ENCODE measurements around the gene XYLT1. TPM values are rescaled to one million over a fixed set of nuclear protein-coding genes. Genes with fewer than 3 reads are reported as not detected.

The XYLT1 gene
- total RNA-seq, 1 experiment from 2014 or later, result 25.0 TPM

DNA sequence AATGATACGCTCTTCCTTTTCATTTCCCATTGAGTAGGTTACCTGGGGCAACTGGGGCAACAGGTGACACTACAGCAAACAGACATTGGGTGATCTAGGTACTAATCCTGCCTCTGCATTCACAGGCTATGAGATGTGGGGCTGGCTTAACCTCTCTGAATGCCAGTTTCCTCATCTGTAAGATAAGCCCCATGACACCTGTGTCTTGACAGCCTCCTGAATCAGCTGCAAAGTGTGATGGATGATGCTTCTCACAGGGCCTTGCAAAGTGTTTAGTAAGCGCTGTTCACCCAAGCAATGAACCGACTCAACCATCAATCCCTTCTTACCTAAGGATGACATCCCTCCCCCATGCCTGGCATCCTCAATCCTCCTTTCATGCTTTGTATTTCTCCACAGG is 322.8 kb downstream of the XYLT1 start (continued):
- TF ChIP-seq, protein P1, sequence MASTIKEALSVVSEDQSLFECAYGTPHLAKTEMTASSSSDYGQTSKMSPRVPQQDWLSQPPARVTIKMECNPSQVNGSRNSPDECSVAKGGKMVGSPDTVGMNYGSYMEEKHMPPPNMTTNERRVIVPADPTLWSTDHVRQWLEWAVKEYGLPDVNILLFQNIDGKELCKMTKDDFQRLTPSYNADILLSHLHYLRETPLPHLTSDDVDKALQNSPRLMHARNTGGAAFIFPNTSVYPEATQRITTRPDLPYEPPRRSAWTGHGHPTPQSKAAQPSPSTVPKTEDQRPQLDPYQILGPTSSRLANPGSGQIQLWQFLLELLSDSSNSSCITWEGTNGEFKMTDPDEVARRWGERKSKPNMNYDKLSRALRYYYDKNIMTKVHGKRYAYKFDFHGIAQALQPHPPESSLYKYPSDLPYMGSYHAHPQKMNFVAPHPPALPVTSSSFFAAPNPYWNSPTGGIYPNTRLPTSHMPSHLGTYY (CRISPR knock-in tag; IDR thresholded peaks at IDR 0.05), result no peak
- TF ChIP-seq E2F1 (CRISPR knock-in tag; IDR thresholded peaks at IDR 0.05) (no peak), CBFB (CRISPR knock-in tag; IDR thresholded peaks at IDR 0.05; ENCODE audit: low read depth) (no peak), ZNF138 (CRISPR knock-in tag; conservative IDR thresholded peaks at IDR 0.05) (no peak)
- TF ChIP-seq, protein P2, sequence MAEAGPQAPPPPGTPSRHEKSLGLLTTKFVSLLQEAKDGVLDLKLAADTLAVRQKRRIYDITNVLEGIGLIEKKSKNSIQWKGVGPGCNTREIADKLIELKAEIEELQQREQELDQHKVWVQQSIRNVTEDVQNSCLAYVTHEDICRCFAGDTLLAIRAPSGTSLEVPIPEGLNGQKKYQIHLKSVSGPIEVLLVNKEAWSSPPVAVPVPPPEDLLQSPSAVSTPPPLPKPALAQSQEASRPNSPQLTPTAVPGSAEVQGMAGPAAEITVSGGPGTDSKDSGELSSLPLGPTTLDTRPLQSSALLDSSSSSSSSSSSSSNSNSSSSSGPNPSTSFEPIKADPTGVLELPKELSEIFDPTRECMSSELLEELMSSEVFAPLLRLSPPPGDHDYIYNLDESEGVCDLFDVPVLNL (CRISPR knock-in tag; IDR thresholded peaks at IDR 0.05; ENCODE audit: borderline replicate concordance, low read depth), result no peak
- TF ChIP-seq, protein P3, sequence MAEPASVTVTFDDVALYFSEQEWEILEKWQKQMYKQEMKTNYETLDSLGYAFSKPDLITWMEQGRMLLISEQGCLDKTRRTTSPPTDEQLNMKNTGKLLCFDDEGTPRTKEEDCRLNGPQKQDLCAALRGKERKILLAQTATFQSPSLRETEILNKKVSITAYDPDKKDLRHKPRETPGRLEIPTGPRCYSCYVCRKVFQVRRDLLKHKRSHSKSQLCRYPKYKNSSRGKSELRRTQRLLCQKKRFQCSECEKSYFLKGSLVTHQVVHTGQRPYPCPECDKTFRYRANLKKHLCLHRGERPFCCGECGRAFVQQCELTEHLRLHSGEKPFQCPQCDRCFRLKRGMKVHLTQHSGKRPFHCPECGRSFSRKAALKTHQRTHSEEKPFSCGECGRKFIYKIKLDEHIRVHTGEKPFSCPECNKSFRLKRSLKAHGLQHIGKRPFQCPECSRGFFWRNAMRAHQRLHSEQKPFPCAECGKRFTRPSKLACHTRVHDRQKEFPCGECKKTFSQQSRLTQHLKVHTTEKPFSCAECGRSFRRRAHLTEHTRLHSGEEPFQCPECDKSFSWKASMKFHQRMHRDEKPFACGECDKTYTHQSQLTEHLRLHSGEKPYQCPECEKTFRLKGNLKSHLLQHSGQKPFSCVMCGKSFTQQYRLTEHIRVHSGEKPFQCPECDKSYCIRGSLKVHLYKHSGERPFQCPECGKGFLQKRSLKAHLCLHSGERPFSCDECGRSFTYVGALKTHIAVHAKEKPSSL (CRISPR knock-in tag; conservative IDR thresholded peaks at IDR 0.05), result no peak

DNA sequence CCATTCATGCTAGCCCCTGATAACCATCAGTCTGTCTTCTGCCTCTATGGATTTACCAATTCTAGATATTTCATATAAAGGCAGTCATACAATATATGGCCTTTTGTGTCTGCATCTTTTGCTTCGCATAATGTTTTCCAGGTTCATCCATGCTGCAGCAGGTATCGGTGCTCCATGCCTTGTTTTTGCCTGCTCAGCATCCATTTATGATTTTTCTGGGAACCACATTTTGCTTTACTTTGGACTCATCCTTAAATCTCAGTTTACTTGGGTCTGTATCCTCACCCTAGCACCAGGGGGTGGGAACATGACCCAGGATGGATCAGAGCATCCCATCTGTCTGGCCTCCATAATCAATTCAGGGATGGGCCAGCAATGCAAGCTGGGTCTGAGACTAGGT is 325.7 kb downstream of the XYLT1 start:
- no peak for ATAC-seq
- DNase-seq (ENCODE audit: low spot score), result no peak
- H3K27ac Mint-ChIP-seq, result no peak overlapping the region
- no peaks in the 10 kb centered on the region for H3K27me3 Mint-ChIP-seq (ENCODE audit: low read depth)
- H3K9me3 Mint-ChIP-seq, result no peaks in the 10 kb centered on the region
- H3K4me3 Mint-ChIP-seq, result no peak overlapping the region
- no peaks in the 10 kb centered on the region for H3K4me1 Mint-ChIP-seq
- CTCF ChIA-PET, result no interaction called here
- no peaks in the 10 kb centered on the region for H3K36me3 Mint-ChIP-seq
- POLR2A ChIA-PET, result no interaction called here
- TF ChIP-seq PRRX2 (CRISPR knock-in tag; IDR thresholded peaks at IDR 0.05) (no peak), ZNF317 (CRISPR knock-in tag; IDR thresholded peaks at IDR 0.05; ENCODE audit: borderline replicate concordance, low read depth) (no peak), HMGA2 (CRISPR knock-in tag; IDR thresholded peaks at IDR 0.05) (no peak), CTCF (IDR thresholded peaks at IDR 0.05) (no peak), EMX1 (CRISPR knock-in tag; IDR thresholded peaks at IDR 0.05) (no peak), TCF7 (CRISPR knock-in tag; IDR thresholded peaks at IDR 0.05; ENCODE audit: low read depth) (no peak), SP1 (CRISPR knock-in tag; conservative IDR thresholded peaks at IDR 0.05) (no peak), CBFB (CRISPR knock-in tag; IDR thresholded peaks at IDR 0.05; ENCODE audit: low read depth) (no peak), IRF1 (CRISPR knock-in tag; IDR thresholded peaks at IDR 0.05) (no peak), TEAD1 (CRISPR knock-in tag; IDR thresholded peaks at IDR 0.05) (no peak), AFF4 (CRISPR knock-in tag; IDR thresholded peaks at IDR 0.05; ENCODE audit: borderline replicate concordance) (no peak), RORB (CRISPR knock-in tag; IDR thresholded peaks at IDR 0.05) (no peak), ESRRA (CRISPR knock-in tag; IDR thresholded peaks at IDR 0.05; ENCODE audit: borderline replicate concordance) (no peak), ATF2 (CRISPR knock-in tag; IDR thresholded peaks at IDR 0.05; ENCODE audit: borderline replicate concordance, low read depth) (no peak), E2F1 (CRISPR knock-in tag; IDR thresholded peaks at IDR 0.05) (no peak)
- TF ChIP-seq, protein P1 (CRISPR knock-in tag; IDR thresholded peaks at IDR 0.05), result no peak
